GM12891 (cell line): Measurements from ENCODE around the gene LAMA2.

Source experiments
- PAX5 ChIP-seq: IDR thresholded peaks from 2 replicates; pipeline ENCODE4 v1.6.1; 2011; ENCODE audit warnings: low read length, moderate library complexity, mild to moderate bottlenecking; ENCODE audit not compliant: insufficient read depth, severe bottlenecking
- POLR2A ChIP-seq: IDR thresholded peaks from 2 replicates; pipeline ENCODE4 v1.6.1; 2011; ENCODE audit warnings: low read depth, low read length, control low read depth
- POLR2AphosphoS5 ChIP-seq: IDR thresholded peaks from 2 replicates; pipeline ENCODE4 v1.6.1; 2011; ENCODE audit warnings: low read depth, low read length, control low read depth
- SPI1 ChIP-seq: IDR thresholded peaks from 2 replicates; pipeline ENCODE4 v1.6.1; 2011; ENCODE audit warnings: low read depth, low read length, control low read depth
- TAF1 ChIP-seq: IDR thresholded peaks from 2 replicates; pipeline ENCODE4 v1.6.1; 2011; ENCODE audit warnings: low read depth, low read length, control low read depth

GRCh38 chr6:129453073-129453472, 570.1 kb downstream of the LAMA2 start:
- TF ChIP-seq POLR2A = no peak
- no peak for TF ChIP-seq POLR2AphosphoS5
- TF ChIP-seq TAF1 = no peak
- no peak for TF ChIP-seq SPI1
- TF ChIP-seq PAX5 = no peak
